Measurements from ENCODE around the gene TET3. TPM values are rescaled to one million over a fixed set of nuclear protein-coding genes. Genes with fewer than 3 reads are reported as not detected.

Gene TET3
- polyA plus RNA-seq, 3 donors, result 0.79 to 18.6 (median 1.4) TPM

DNA sequence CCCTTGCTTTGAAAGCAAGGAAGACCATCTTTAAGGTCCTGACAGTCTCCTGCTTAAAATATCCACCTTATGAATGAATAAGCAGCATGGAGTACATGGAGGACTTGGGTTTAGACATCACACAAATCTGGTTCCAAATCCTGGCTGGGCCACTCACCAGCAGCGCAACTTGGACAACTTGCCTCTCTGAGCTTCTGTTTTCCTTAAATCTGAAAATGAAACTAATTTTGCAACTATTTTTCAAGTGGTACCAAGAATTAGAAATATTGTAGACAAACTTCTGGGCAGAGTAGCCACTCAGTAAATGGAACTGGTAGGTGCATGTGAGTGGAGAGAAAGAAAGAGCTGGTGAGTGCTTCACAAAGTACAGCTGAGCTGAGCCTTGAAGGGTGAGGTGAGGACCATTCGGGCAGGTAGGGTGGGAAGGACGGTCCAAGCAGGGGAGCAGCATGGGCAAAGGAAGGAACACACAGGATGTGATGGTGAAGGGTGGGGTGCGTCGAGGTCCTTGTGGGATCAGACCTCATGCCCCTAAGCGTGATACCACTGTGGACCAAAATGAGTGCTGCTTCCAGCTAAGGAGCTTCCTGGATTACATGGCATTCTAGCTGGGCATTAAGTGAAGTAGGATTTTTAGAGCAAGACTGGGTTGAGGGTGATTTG lies 14.4 kb upstream of the TET3 start:
- H3K79me2 ChIP-seq (ENCODE audit: insufficient read depth, low read length), result peaks cover 5% of the 10 kb centered on the region
- H3K27me3 Mint-ChIP-seq (ENCODE audit: low read depth in 3 of 3), result peaks cover 0 to 2% (median 0%) of the 10 kb centered on the region in 3 donors
- H3K4me3 Mint-ChIP-seq, result peak overlapping the region; percentile 78 to 90
- no peak for DNase-seq
- TF ChIP-seq, protein P1, sequence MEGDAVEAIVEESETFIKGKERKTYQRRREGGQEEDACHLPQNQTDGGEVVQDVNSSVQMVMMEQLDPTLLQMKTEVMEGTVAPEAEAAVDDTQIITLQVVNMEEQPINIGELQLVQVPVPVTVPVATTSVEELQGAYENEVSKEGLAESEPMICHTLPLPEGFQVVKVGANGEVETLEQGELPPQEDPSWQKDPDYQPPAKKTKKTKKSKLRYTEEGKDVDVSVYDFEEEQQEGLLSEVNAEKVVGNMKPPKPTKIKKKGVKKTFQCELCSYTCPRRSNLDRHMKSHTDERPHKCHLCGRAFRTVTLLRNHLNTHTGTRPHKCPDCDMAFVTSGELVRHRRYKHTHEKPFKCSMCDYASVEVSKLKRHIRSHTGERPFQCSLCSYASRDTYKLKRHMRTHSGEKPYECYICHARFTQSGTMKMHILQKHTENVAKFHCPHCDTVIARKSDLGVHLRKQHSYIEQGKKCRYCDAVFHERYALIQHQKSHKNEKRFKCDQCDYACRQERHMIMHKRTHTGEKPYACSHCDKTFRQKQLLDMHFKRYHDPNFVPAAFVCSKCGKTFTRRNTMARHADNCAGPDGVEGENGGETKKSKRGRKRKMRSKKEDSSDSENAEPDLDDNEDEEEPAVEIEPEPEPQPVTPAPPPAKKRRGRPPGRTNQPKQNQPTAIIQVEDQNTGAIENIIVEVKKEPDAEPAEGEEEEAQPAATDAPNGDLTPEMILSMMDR (IDR thresholded peaks at IDR 0.05), result no peak
- no peaks in the 10 kb centered on the region for H3K9me3 ChIP-seq (replicated peaks in 1 of 2; ENCODE audit: control insufficient read depth in 1 of 2, insufficient read depth in 1 of 2, low read length in 2 of 2)
- H3K4me1 ChIP-seq (ENCODE audit: control insufficient read depth in 1 of 2, insufficient read depth in 2 of 2, low read length in 2 of 2), result peaks cover 58 to 63% of the 10 kb centered on the region in 2 donors
- no peaks in the 10 kb centered on the region for H3K9me3 Mint-ChIP-seq
- peak overlapping the region; percentile 84 to 96 (median 91) for H3K27ac Mint-ChIP-seq
- peak overlapping the region in 1 of 3 experiments; percentile 69 for H3K4me3 ChIP-seq (replicated peaks in 1 of 3; ENCODE audit: low read depth in 2 of 3, low read length in 3 of 3)
- no peaks in the 10 kb centered on the region for H3K36me3 ChIP-seq (replicated peaks in 1 of 2; ENCODE audit: control insufficient read depth in 1 of 2, insufficient read depth in 2 of 2, low read length in 2 of 2)
- H3K4me1 Mint-ChIP-seq, result peaks cover 65% of the 10 kb centered on the region
- 0% methylated on average over 5 of the region's 6 CpGs for WGBS (ENCODE audit: insufficient coverage)
- H3K27ac ChIP-seq (ENCODE audit: low read depth in 1 of 2, low read length in 2 of 2), result peak overlapping the region; percentile 48 to 74
- H3K9ac ChIP-seq (ENCODE audit: insufficient read depth, low read length, poor library complexity, severe bottlenecking), result peak overlapping the region; percentile 29
- H2AFZ ChIP-seq (ENCODE audit: insufficient read depth, low read depth, low read length, poor library complexity, severe bottlenecking), result peak overlapping the region; percentile 43
- peak overlapping the region; percentile 69 for H3K4me2 ChIP-seq (replicated peaks; ENCODE audit: extremely low read depth, low read length, poor library complexity, severe bottlenecking)
- intact Hi-C loops (cut with micrococcal nuclease), result no loop called here
- peaks cover 3% of the 10 kb centered on the region for H4K20me1 ChIP-seq (ENCODE audit: insufficient read depth, low read length)
- H3K27me3 ChIP-seq (ENCODE audit: control insufficient read depth in 2 of 2, insufficient read depth in 2 of 2, low read length in 2 of 2), result no peaks in the 10 kb centered on the region
- no peaks in the 10 kb centered on the region for H3K36me3 Mint-ChIP-seq

GRCh38 chr2:73970850-73971471 lies 13.7 kb upstream of the TET3 start:
- peak; percentile 38 to 61 (median 61) for DNase-seq
- Mint-ChIP-seq H3K36me3 (peaks cover 0 to 3% of the 10 kb centered on the region in 2 donors), H3K27me3 (ENCODE audit: low read depth in 3 of 3) (peaks cover 0 to 2% (median 0%) of the 10 kb centered on the region in 3 donors), H3K9me3 (no peaks in the 10 kb centered on the region), H3K4me3 (peak overlapping the region; percentile 78 to 90), H3K27ac (peak overlapping the region; percentile 84 to 96 (median 91)), H3K4me1 (peaks cover 67% of the 10 kb centered on the region)
- H4K20me1 ChIP-seq (ENCODE audit: insufficient read depth, low read length), result peaks cover 3% of the 10 kb centered on the region
- H3K4me2 ChIP-seq (replicated peaks; ENCODE audit: extremely low read depth, low read length, poor library complexity, severe bottlenecking), result peak overlapping the region; percentile 69
- H3K36me3 ChIP-seq (replicated peaks in 1 of 2; ENCODE audit: control insufficient read depth in 1 of 2, insufficient read depth in 2 of 2, low read length in 2 of 2), result no peaks in the 10 kb centered on the region
- intact Hi-C loops (cut with micrococcal nuclease), result no loop called here
- peak overlapping the region in 1 of 3 experiments; percentile 69 for H3K4me3 ChIP-seq (replicated peaks in 1 of 3; ENCODE audit: low read depth in 2 of 3, low read length in 3 of 3)
- no peaks in the 10 kb centered on the region for H3K27me3 ChIP-seq (ENCODE audit: control insufficient read depth in 2 of 2, insufficient read depth in 2 of 2, low read length in 2 of 2)
- H3K4me1 ChIP-seq (ENCODE audit: control insufficient read depth in 1 of 2, insufficient read depth in 2 of 2, low read length in 2 of 2), result peaks cover 62 to 63% of the 10 kb centered on the region in 2 donors
- H3K27ac ChIP-seq (ENCODE audit: low read depth in 1 of 2, low read length in 2 of 2), result peak overlapping the region; percentile 48 to 74
- peak overlapping the region; percentile 29 for H3K9ac ChIP-seq (ENCODE audit: insufficient read depth, low read length, poor library complexity, severe bottlenecking)
- TF ChIP-seq, protein P1 (IDR thresholded peaks at IDR 0.05), result no peak
- H2AFZ ChIP-seq (ENCODE audit: insufficient read depth, low read depth, low read length, poor library complexity, severe bottlenecking), result peak overlapping the region; percentile 43
- H3K9me3 ChIP-seq (replicated peaks in 1 of 2; ENCODE audit: control insufficient read depth in 1 of 2, insufficient read depth in 1 of 2, low read length in 2 of 2), result no peaks in the 10 kb centered on the region
- WGBS (ENCODE audit: insufficient coverage), result 0% methylated on average over 4 of the region's 7 CpGs
- H3K79me2 ChIP-seq (ENCODE audit: insufficient read depth, low read length), result peaks cover 5% of the 10 kb centered on the region
